ENCODE measurements around the gene OSBPL10.

Gene OSBPL10

GRCh38 chr3:31748933-31749295, 232.1 kb downstream of the OSBPL10 start:
- Mint-ChIP-seq H3K4me1 (peaks cover 60% of the 10 kb centered on the region), H3K27ac (peak overlapping the region; percentile 67), H3K27me3 (ENCODE audit: low read depth, poor library complexity) (peaks cover 3% of the 10 kb centered on the region), H3K9me3 (no peaks in the 10 kb centered on the region), H3K4me3 (no peak overlapping the region), H3K36me3 (ENCODE audit: low read depth) (no peaks in the 10 kb centered on the region)
- DNase-seq = no peak
- TF ChIP-seq CTCF (IDR thresholded peaks at IDR 0.05) = no peak

- no peak for TF ChIP-seq CTCF (IDR thresholded peaks at IDR 0.05)
- DNase-seq = no peak
- Mint-ChIP-seq H3K36me3 (ENCODE audit: low read depth) (no peaks in the 10 kb centered on the region), H3K27ac (peak overlapping the region; percentile 67), H3K4me1 (peaks cover 55% of the 10 kb centered on the region), H3K9me3 (no peaks in the 10 kb centered on the region), H3K4me3 (peak overlapping the region; percentile 46), H3K27me3 (ENCODE audit: low read depth, poor library complexity) (peaks cover 6% of the 10 kb centered on the region)
These were observed 232.7 kb downstream of the OSBPL10 start for GRCh38 chr3:31748281-31748932.

GRCh38 chr3:31747785-31748184, 233.3 kb downstream of the OSBPL10 start:
- Mint-ChIP-seq H3K9me3 (no peaks in the 10 kb centered on the region), H3K27ac (no peak overlapping the region), H3K4me3 (no peak overlapping the region), H3K4me1 (peaks cover 49% of the 10 kb centered on the region), H3K27me3 (ENCODE audit: low read depth, poor library complexity) (peaks cover 6% of the 10 kb centered on the region), H3K36me3 (ENCODE audit: low read depth) (no peaks in the 10 kb centered on the region)
- no peak for DNase-seq
- no peak for TF ChIP-seq CTCF (IDR thresholded peaks at IDR 0.05)

- Mint-ChIP-seq H3K27me3 (ENCODE audit: low read depth, poor library complexity) (peaks cover 6% of the 10 kb centered on the region), H3K4me3 (no peak overlapping the region), H3K9me3 (no peaks in the 10 kb centered on the region), H3K27ac (no peak overlapping the region), H3K36me3 (ENCODE audit: low read depth) (peaks cover 5% of the 10 kb centered on the region), H3K4me1 (peaks cover 34% of the 10 kb centered on the region)
- no peak for DNase-seq
- no peak for TF ChIP-seq CTCF (IDR thresholded peaks at IDR 0.05)
These were observed 236.1 kb downstream of the OSBPL10 start for GRCh38 chr3:31744913-31745312.

GRCh38 chr3:31743331-31744089, 237.6 kb downstream of the OSBPL10 start:
- H3K4me1 Mint-ChIP-seq = peaks cover 25% of the 10 kb centered on the region
- no peaks in the 10 kb centered on the region for H3K9me3 Mint-ChIP-seq
- H3K4me3 Mint-ChIP-seq = no peak overlapping the region
- H3K27me3 Mint-ChIP-seq (ENCODE audit: low read depth, poor library complexity) = peaks cover 6% of the 10 kb centered on the region
- no peak for DNase-seq
- H3K27ac Mint-ChIP-seq = no peak overlapping the region
- no peak for TF ChIP-seq CTCF (IDR thresholded peaks at IDR 0.05)
- H3K36me3 Mint-ChIP-seq (ENCODE audit: low read depth) = peaks cover 5% of the 10 kb centered on the region

GRCh38 chr3:31740397-31740796, 240.7 kb downstream of the OSBPL10 start:
- DNase-seq = no peak
- H3K36me3 Mint-ChIP-seq (ENCODE audit: low read depth) = peaks cover 18% of the 10 kb centered on the region
- peaks cover 7% of the 10 kb centered on the region for H3K9me3 Mint-ChIP-seq
- peaks cover 5% of the 10 kb centered on the region for H3K4me1 Mint-ChIP-seq
- H3K4me3 Mint-ChIP-seq = no peak overlapping the region
- TF ChIP-seq CTCF (IDR thresholded peaks at IDR 0.05) = no peak
- H3K27ac Mint-ChIP-seq = no peak overlapping the region
- peaks cover 9% of the 10 kb centered on the region for H3K27me3 Mint-ChIP-seq (ENCODE audit: low read depth, poor library complexity)

Data from nephron progenitor cell (in vitro differentiated cells).